HepG2 (cell line): ENCODE measurements around the gene E2F1. TPM values are rescaled to one million over a fixed set of nuclear protein-coding genes. Genes with fewer than 3 reads are reported as not detected.

Experiments
- ATAC-seq: fragments of 200-7000 bp; cut with Tn5 transposase; 3 replicates; pipeline ENCODE4 v1.9.1; 2020; ENCODE audit warnings: mild to moderate bottlenecking, moderate library complexity
- BruUV-seq: library from RNA; stranded (reverse); fragments of 400-500 nt; replicated peaks from 2 replicates; lab custom pipeline; 2021; lab: Mats Ljungman, UMichigan
- CTCF ChIA-PET: fragments of 300-600 bp; formaldehyde crosslinking; extraction: SDS; loops from one replicate; lab custom pipeline; 2021; ENCODE audit warnings: low total read pairs, inconsistent platforms, low intra/inter-chr PET ratio; lab: Yijun Ruan, JAX
- POLR2A ChIA-PET: fragments of 350-600 bp; sonication (Branson Sonifier 250); formaldehyde crosslinking; loops from one replicate; lab custom pipeline; 2020; ENCODE audit warnings: antibody characterized with exemption, inconsistent platforms; lab: Yijun Ruan, JAX
- DNase-seq: peaks from one replicate; pipeline ENCODE4 v3.0.0-alpha.2; 2015; ENCODE audit warnings: low spot score
- FAIRE-seq: peaks from 3 replicates; lab custom pipeline; 2011; peaks lifted over from hg19 to GRCh38; lab: Jason Lieb, UNC
- H2AFZ ChIP-seq: one replicate; pipeline ENCODE4 v1.6.1; 2011; ENCODE audit warnings: low read length, inconsistent platforms
- H3K27ac ChIP-seq: fragments of 300-600 bp; 3 replicates; pipeline ENCODE4 v1.8.0; 2011; ENCODE audit warnings: mixed run types, mild to moderate bottlenecking, mixed read lengths, low read length, inconsistent platforms; ENCODE audit not compliant: insufficient read depth; ENCODE audit errors: extremely low read length
- H3K27me3 ChIP-seq, 2 experiments: fragments of 200-600 bp in 1 of 2; 2 replicates in 1 of 2; 3 replicates in 1 of 2; pipeline versions ENCODE4 v1.6.0 to v1.8.0; 2011; ENCODE audit warnings: low read length in 2 of 2, mild to moderate bottlenecking in 2 of 2, moderate library complexity in 2 of 2, inconsistent platforms in 1 of 2; ENCODE audit not compliant: insufficient read depth in 2 of 2, control insufficient read depth in 1 of 2
- H3K36me3 ChIP-seq, 2 experiments: fragments of 200-600 bp in 1 of 2; replicated peaks in 1 of 2; 2 replicates in 1 of 2; 3 replicates in 1 of 2; pipeline versions ENCODE4 v1.5.1 to v1.8.0; 2011; ENCODE audit warnings: low read length in 2 of 2, inconsistent platforms in 1 of 2; ENCODE audit not compliant: insufficient read depth in 2 of 2, control insufficient read depth in 1 of 2
- H3K4me1 ChIP-seq: 2 replicates; pipeline ENCODE4 v1.5.1; 2012; ENCODE audit warnings: low read length, inconsistent platforms; ENCODE audit not compliant: insufficient read depth
- H3K4me2 ChIP-seq: 2 replicates; pipeline ENCODE4 v1.6.0; 2011; ENCODE audit warnings: low read depth, low read length, inconsistent platforms
- H3K4me3 ChIP-seq, 3 experiments: fragments of 200-600 bp in 1 of 3; sonication (generic), shearing (Covaris generic) in 1 of 3; replicated peaks in 1 of 3; 2 replicates each; pipeline ENCODE4 v1.5.1; 2011 to 2016; ENCODE audit warnings: low read length in 3 of 3, inconsistent platforms in 2 of 3, low read depth in 2 of 3, mild to moderate bottlenecking in 2 of 3, control low read depth in 1 of 3, mixed read lengths in 1 of 3; ENCODE audit not compliant: insufficient read depth in 1 of 3
- H3K79me2 ChIP-seq: one replicate; pipeline ENCODE4 v1.6.1; 2011; ENCODE audit warnings: low read length, inconsistent platforms; ENCODE audit not compliant: insufficient read depth
- H3K9ac ChIP-seq: 2 replicates; pipeline ENCODE4 v1.6.0; 2011; ENCODE audit warnings: mild to moderate bottlenecking, low read depth, low read length, inconsistent platforms; ENCODE audit not compliant: insufficient read depth
- H3K9me3 ChIP-seq: 2 replicates; pipeline ENCODE4 v1.5.1; 2012; ENCODE audit warnings: mild to moderate bottlenecking, low read length
- H4K20me1 ChIP-seq: 2 replicates; pipeline ENCODE4 v1.6.0; 2011; ENCODE audit warnings: inconsistent platforms, mild to moderate bottlenecking, low read length, moderate library complexity; ENCODE audit not compliant: insufficient read depth
- AGO2 ChIP-seq: fragments of 200-400 bp; formaldehyde crosslinking; optimal IDR thresholded peaks from 2 replicates; pipeline ENCODE3; 2017; ENCODE audit warnings: mild to moderate bottlenecking, low read depth, low read length, moderate library complexity
- ATF7 ChIP-seq, 2 experiments: fragments of 450-650 bp in 1 of 2; sonication (generic) in 1 of 2; formaldehyde crosslinking in 1 of 2; IDR thresholded peaks; 2 replicates each; pipeline versions ENCODE4 v1.4.0 to v1.6.1; 2016 to 2020; ENCODE audit warnings: antibody characterized with exemption in 1 of 2, mild to moderate bottlenecking in 1 of 2, missing genetic modification reagents in 1 of 2
- CHD2 ChIP-seq: IDR thresholded peaks from 2 replicates; pipeline ENCODE4 v1.6.1; 2011; ENCODE audit warnings: low read depth, low read length, improper control_type of control experiment
- CREB1 ChIP-seq, 2 experiments: fragments of 450-650 bp in 1 of 2; IDR thresholded peaks; 2 replicates each; pipeline ENCODE4 v1.6.1; 2016 to 2017; ENCODE audit warnings: control low read depth in 1 of 2, mild to moderate bottlenecking in 1 of 2, missing compliant biosample characterization in 1 of 2, missing genetic modification characterization in 1 of 2
- KMT2B ChIP-seq: IDR thresholded peaks from 2 replicates; pipeline ENCODE4 v1.6.1; 2016; ENCODE audit warnings: missing genetic modification reagents, missing compliant biosample characterization
- NONO ChIP-seq, 2 experiments: fragments of 450-650 bp in 1 of 2; sonication (generic) in 1 of 2; formaldehyde crosslinking in 1 of 2; IDR thresholded peaks in 1 of 2; conservative IDR thresholded peaks in 1 of 2; 2 replicates each; pipeline versions ENCODE4 v1.6.1 to v1.8.0; 2017 to 2022; ENCODE audit warnings: mild to moderate bottlenecking in 1 of 2, missing genetic modification reagents in 1 of 2, moderate library complexity in 1 of 2
- SNAPC2 ChIP-seq: sonication (generic); formaldehyde crosslinking; IDR thresholded peaks from 2 replicates; pipeline ENCODE4 v1.8.1; 2022; ENCODE audit warnings: mild to moderate bottlenecking, missing genetic modification reagents
- ZNF282 ChIP-seq: fragments of 450-650 bp; IDR thresholded peaks from 2 replicates; pipeline ENCODE4 v1.6.1; 2018; ENCODE audit not compliant: partially characterized antibody
- ZNF883 ChIP-seq: sonication (generic); formaldehyde crosslinking; IDR thresholded peaks from 2 replicates; pipeline ENCODE4 v1.5.1; 2020; ENCODE audit warnings: mild to moderate bottlenecking, missing genetic modification reagents; ENCODE audit errors: not compliant biosample characterization
- WGBS: methylation state at CpG from one replicate; pipeline ENCODE4 v1.1.6; 2017; ENCODE audit warnings: low lambda C conversion rate; 5-methylcytosine and 5-hydroxymethylcytosine counted together
- in situ Hi-C: cut with HindIII; loops from 2 replicates; pipeline ENCODE4 v1.10.0; 2017; ENCODE audit warnings: low pct_unique_long_range_greater_than_20kb; ENCODE audit not compliant: extremely low pct_ligation_motif_present
- intact Hi-C: fragments of 100-400 bp; cut with micrococcal nuclease; formaldehyde crosslinking; loops from one replicate; pipeline ENCODE4 v1.10.0; 2022; ENCODE audit not compliant: unreplicated experiment
- polyA plus RNA-seq, 8 experiments: library from polyadenylated mRNA; depleted of rRNA in 3 of 8; stranded (reverse) in 7 of 8; unstranded in 1 of 8; fragments of >200 nt; fragmentation: Illumina TruSeq in 4 of 8; extraction: Trizol in 4 of 8; gene quantifications; 2 replicates each; pipeline versions ENCODE4 v1.2.1 to v1.2.3, GENCODE V29; 2011 to 2016; ENCODE audit warnings: low read depth in 4 of 8, missing spikeins in 1 of 8, mixed read lengths in 1 of 8; ENCODE audit not compliant: insufficient read depth in 1 of 8
- total RNA-seq, 5 experiments: library from RNA; depleted of rRNA; stranded (reverse); fragments of >200 nt; fragmentation: Illumina TruSeq; extraction: Trizol; gene quantifications; 2 replicates each; pipeline ENCODE4 v1.2.3, GENCODE V29; 2016; ENCODE audit warnings: low read depth in 1 of 5
- TF ChIP-seq, protein P1 (sequence below): sonication (generic); formaldehyde crosslinking; IDR thresholded peaks from 2 replicates; pipeline ENCODE4 v1.5.0; 2020; ENCODE audit warnings: missing genetic modification reagents
- TF ChIP-seq, protein P2 (sequence below): sonication (generic); formaldehyde crosslinking; IDR thresholded peaks from 2 replicates; pipeline ENCODE4 v1.9.0; 2022; ENCODE audit warnings: missing genetic modification reagents, mild to moderate bottlenecking, borderline replicate concordance
- TF ChIP-seq, protein P3 (sequence below): sonication (generic); formaldehyde crosslinking; IDR thresholded peaks from 2 replicates; pipeline ENCODE4 v1.9.0; 2021; ENCODE audit warnings: missing genetic modification reagents, borderline replicate concordance

E2F1 gene
- total and polyA plus RNA-seq, 2 of the 13 experiments (the other 11 are each of a cell fraction or from before 2014, with no cell fraction given), result 25.5 to 39.4 TPM

DNA sequence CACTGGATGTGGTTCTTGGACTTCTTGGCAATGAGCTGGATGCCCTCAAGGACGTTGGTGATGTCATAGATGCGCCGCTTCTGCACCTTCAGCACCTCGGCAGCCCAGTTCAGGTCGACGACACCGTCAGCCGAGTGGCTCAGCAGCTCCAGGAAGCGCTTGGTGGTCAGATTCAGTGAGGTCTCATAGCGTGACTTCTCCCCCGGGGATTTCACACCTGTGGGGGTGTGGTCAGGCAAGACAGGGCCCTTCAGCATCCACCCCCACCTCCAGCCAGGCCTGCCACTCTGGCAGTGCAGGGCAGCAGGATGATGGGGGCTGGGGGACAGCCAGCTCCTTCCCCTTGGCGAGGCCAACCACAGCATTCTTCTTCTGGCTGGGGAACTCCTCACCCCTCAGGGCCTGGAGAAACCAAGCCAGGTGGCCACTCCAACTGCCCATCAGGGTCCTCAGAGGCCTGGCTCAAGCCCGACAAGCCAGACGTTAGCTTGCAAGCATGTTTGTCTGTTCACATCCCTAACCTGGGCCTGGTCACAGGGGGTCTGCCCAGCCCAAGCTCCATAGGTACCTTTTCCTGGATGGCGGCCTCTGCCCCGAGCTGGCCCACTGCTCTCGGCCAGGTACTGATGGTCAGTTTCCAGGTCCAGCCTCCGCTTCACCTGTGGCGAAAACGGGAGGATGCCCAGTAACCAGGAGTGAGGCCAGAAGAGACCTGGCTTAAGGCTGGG is 6.3 kb downstream of the E2F1 start:
- Histone ChIP-seq H3K4me2 (no peak overlapping the region), H3K79me2 (peaks cover 14% of the 10 kb centered on the region), H3K4me1 (peaks cover 24% of the 10 kb centered on the region), H3K9me3 (no peaks in the 10 kb centered on the region), H4K20me1 (no peaks in the 10 kb centered on the region), H3K27ac (no peak overlapping the region), H3K27me3 (no peaks in the 10 kb centered on the region), H2AFZ (no peak overlapping the region), H3K36me3 (peaks cover 9 to 28% of the 10 kb centered on the region in 2 experiments; a peak in 4 of 5 replicates), H3K9ac (no peak overlapping the region), H3K4me3 (no peak overlapping the region)
- no TSS peak for BruUV-seq
- CTCF ChIA-PET, result no interaction called here
- WGBS, result 95% methylated on average over 18 of the region's 20 CpGs
- FAIRE-seq (no peak), DNase-seq (no peak), ATAC-seq (no peak)
- intact Hi-C loops, result no loop called here
- in situ Hi-C loops, result no loop called here
- POLR2A ChIA-PET, result interaction anchor here (1.3 kb wide), 1 partner anchor 16 kb away, joined by 7 read pairs; no protein-coding TSS in a partner anchor
- TF ChIP-seq CREB1 (IDR thresholded peaks at IDR 0.05) (peak; percentile 37; the same call in 1 of the 2 replicates), CREB1 (CRISPR knock-in tag; IDR thresholded peaks at IDR 0.05) (no peak), CHD2 (no peak), KMT2B (CRISPR knock-in tag) (no peak), ATF7 (IDR thresholded peaks at IDR 0.05) (peak; percentile 84), ATF7 (CRISPR knock-in tag; IDR thresholded peaks at IDR 0.05) (no peak), ZNF883 (CRISPR knock-in tag) (no peak), AGO2 (peak; percentile 75), SNAPC2 (CRISPR knock-in tag) (no peak), ZNF282 (no peak), NONO (IDR thresholded peaks at IDR 0.05) (no peak), NONO (CRISPR knock-in tag; conservative IDR thresholded peaks at IDR 0.05) (0 out of 2 replicates have a peak, but pooled peaks have one; percentile 32)
- TF ChIP-seq, protein P1, sequence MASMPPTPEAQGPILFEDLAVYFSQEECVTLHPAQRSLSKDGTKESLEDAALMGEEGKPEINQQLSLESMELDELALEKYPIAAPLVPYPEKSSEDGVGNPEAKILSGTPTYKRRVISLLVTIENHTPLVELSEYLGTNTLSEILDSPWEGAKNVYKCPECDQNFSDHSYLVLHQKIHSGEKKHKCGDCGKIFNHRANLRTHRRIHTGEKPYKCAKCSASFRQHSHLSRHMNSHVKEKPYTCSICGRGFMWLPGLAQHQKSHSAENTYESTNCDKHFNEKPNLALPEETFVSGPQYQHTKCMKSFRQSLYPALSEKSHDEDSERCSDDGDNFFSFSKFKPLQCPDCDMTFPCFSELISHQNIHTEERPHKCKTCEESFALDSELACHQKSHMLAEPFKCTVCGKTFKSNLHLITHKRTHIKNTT (CRISPR knock-in tag), result no peak
- TF ChIP-seq, protein P2, sequence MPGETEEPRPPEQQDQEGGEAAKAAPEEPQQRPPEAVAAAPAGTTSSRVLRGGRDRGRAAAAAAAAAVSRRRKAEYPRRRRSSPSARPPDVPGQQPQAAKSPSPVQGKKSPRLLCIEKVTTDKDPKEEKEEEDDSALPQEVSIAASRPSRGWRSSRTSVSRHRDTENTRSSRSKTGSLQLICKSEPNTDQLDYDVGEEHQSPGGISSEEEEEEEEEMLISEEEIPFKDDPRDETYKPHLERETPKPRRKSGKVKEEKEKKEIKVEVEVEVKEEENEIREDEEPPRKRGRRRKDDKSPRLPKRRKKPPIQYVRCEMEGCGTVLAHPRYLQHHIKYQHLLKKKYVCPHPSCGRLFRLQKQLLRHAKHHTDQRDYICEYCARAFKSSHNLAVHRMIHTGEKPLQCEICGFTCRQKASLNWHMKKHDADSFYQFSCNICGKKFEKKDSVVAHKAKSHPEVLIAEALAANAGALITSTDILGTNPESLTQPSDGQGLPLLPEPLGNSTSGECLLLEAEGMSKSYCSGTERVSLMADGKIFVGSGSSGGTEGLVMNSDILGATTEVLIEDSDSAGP (CRISPR knock-in tag), result 0 out of 2 replicates have a peak, but pooled peaks have one; percentile 22
- TF ChIP-seq, protein P3, sequence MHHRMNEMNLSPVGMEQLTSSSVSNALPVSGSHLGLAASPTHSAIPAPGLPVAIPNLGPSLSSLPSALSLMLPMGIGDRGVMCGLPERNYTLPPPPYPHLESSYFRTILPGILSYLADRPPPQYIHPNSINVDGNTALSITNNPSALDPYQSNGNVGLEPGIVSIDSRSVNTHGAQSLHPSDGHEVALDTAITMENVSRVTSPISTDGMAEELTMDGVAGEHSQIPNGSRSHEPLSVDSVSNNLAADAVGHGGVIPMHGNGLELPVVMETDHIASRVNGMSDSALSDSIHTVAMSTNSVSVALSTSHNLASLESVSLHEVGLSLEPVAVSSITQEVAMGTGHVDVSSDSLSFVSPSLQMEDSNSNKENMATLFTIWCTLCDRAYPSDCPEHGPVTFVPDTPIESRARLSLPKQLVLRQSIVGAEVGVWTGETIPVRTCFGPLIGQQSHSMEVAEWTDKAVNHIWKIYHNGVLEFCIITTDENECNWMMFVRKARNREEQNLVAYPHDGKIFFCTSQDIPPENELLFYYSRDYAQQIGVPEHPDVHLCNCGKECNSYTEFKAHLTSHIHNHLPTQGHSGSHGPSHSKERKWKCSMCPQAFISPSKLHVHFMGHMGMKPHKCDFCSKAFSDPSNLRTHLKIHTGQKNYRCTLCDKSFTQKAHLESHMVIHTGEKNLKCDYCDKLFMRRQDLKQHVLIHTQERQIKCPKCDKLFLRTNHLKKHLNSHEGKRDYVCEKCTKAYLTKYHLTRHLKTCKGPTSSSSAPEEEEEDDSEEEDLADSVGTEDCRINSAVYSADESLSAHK, result no peak
